Thyroid gland (tissue), 4 donors: ENCODE results near the gene ACACB.

Source experiments
- POLR2A ChIP-seq, 2 donors: fragments of 450-650 bp; IDR thresholded peaks; one replicate each; pipeline ENCODE4 v1.6.1; 2017; ENCODE audit warnings: antibody characterized with exemption in 2 of 2, mild to moderate bottlenecking in 2 of 2, moderate library complexity in 1 of 2
- TF ChIP-seq, protein P1 (sequence below), 6 experiments: fragments of 200-600 bp in 3 of 6; fragments of 450-650 bp in 3 of 6; sonication (generic) in 3 of 6; IDR thresholded peaks; one replicate each; pipeline ENCODE4 v1.5.1; 2016 to 2019; ENCODE audit warnings: antibody characterized with exemption in 6 of 6, mild to moderate bottlenecking in 2 of 6, inconsistent platforms in 1 of 6, moderate library complexity in 1 of 6

GRCh38 chr12:109222496-109222895, 106.1 kb downstream of the ACACB start:
- TF ChIP-seq, protein P1, sequence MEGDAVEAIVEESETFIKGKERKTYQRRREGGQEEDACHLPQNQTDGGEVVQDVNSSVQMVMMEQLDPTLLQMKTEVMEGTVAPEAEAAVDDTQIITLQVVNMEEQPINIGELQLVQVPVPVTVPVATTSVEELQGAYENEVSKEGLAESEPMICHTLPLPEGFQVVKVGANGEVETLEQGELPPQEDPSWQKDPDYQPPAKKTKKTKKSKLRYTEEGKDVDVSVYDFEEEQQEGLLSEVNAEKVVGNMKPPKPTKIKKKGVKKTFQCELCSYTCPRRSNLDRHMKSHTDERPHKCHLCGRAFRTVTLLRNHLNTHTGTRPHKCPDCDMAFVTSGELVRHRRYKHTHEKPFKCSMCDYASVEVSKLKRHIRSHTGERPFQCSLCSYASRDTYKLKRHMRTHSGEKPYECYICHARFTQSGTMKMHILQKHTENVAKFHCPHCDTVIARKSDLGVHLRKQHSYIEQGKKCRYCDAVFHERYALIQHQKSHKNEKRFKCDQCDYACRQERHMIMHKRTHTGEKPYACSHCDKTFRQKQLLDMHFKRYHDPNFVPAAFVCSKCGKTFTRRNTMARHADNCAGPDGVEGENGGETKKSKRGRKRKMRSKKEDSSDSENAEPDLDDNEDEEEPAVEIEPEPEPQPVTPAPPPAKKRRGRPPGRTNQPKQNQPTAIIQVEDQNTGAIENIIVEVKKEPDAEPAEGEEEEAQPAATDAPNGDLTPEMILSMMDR (IDR thresholded peaks at IDR 0.05), result no peak
- TF ChIP-seq POLR2A (IDR thresholded peaks at IDR 0.05), result no peak
